ENCODE results near the gene FLNB.
A peak's percentile ranks its signal among the peaks of the same experiment; 100 is the strongest.

FLNB gene

DNA sequence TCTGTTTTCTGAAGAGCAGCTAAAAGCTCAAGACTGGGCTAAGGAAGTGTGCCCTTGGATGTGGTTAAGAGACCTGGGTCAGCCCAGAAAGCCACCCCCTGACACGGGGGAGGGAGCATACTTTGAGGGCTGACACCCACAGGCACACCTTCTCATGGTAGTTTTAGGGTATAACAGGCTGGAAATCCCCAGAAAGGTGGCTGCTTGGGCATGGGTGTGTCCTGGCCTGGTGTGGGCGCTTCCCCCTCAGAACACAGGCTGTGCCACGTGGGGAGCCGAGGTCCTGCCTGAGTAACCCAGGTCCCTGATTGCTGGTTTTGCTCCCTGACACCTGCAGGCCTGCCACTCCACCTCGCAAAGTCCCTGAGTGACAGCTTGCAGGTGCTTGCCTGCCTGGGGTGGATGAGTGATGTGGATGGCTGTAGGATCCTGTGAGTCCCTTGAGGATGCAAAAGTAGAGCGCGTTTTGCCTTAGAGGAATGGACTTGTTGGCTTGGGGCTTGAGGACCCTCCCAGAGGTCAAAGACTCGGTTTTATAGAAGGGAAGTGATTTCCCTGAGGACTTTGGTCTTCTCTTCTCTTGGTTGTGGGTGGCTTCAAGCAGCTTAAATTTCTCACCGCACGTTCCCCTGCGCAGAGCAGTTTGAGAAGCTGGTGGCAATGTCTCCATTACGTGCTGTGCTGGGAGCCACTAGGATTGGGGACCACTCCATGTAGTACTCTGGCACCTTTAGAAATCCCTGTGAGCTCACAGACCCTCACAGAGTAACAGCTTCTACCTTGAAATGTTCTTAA is 108.1 kb downstream of the FLNB start:
- DNase-seq: peak; percentile 6 to 78 (median 55)

GRCh38 chr3:58116985-58117384 is 108.8 kb downstream of the FLNB start:
- no peak for DNase-seq

DNA sequence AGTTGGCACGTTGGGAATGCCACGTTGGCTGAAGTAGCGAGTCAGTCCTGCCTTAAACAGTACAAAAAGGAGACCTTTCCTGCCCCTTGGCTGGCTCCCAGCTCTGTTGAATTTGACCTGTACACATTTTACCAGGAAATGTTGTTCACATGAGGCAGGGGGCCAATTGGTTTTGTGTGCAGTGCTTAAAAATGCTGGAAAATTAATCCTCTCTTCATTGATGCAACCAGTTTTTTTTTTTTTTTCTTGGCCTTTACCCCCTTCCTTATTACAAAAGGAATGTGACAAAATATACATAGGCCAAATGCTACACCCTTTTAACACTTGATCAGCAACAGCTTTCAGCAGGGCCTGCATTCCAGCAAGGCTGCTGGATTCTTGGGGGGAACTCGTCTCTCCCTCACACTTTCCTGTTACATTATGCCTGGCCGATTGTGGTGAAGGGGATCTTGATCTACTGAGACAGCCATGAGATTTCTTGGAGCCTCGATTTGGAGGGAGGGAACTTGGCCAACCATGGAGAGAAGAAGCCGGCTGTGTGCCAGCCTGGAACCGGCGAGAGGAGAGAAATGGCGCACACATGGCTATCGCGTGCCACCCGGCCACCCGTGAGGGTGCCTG is 109.4 kb downstream of the FLNB start:
- no peak for DNase-seq

- no peak for DNase-seq
Observed at GRCh38 chr3:58119186-58119585, 111.0 kb downstream of the FLNB start.

DNA sequence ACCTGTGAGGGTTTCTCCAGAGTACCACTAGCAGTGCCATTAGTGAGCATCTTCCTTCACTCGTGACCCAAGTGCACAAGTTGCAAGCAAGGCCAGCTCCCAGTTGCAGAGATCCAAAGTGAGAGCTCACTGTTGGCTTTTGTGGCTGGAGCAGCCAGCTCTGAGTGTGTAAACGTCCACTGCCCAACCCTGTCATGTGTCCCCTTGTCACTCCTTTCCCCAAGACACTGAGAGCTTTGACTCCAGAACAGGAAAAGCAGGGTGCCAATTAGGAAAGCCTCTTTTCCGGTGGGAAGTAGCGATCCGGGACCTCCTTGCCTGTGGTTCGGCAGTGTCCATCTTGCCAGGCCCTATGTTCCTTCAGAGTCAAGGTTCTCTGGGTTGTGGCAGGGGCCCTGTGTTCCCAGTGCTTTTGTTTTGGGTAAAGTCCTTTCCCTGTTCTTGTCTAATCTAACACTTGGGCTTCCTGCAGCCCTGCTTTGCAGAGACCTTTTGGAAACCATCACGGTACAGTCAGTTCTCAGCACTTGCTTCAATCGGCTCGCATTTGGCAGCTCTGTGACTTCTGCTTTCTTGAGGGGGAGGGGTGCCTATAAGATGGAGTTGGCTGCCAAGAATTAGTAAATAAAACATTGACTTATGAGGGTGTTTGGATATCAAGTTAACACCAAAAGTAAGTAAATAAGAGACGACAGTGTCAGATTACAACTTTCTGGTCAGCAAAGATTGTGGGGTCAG is 112.0 kb downstream of the FLNB start:
- no peak for DNase-seq

DNA sequence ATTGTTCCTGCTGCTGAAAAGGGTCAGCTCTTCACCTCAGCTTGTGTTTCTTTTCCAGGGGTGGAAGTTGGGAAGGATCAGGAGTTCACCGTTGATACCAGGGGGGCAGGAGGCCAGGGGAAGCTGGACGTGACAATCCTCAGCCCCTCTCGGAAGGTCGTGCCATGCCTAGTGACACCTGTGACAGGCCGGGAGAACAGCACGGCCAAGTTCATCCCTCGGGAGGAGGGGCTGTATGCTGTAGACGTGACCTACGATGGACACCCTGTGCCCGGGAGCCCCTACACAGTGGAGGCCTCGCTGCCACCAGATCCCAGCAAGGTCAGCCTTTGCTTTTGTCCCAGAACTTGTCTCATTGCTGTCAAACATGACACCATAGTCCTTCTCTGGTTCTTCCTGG is 113.0 kb downstream of the FLNB start:
- DNase-seq: no peak

DNA sequence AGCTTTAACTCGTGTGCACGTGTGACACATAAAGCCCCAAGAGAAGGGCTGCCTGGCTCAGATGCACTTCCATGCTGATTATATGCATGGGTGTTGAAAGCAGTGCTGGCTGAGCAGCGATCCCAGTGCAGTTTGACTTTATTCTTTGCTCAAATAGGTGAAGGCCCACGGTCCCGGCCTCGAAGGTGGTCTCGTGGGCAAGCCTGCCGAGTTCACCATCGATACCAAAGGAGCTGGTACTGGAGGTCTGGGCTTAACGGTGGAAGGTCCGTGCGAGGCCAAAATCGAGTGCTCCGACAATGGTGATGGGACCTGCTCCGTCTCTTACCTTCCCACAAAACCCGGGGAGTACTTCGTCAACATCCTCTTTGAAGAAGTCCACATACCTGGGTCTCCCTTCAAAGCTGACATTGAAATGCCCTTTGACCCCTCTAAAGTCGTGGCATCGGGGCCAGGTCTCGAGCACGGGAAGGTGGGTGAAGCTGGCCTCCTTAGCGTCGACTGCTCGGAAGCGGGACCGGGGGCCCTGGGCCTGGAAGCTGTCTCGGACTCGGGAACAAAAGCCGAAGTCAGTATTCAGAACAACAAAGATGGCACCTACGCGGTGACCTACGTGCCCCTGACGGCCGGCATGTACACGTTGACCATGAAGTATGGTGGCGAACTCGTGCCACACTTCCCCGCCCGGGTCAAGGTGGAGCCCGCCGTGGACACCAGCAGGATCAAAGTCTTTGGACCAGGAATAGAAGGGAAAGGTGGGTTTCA is 114.9 kb downstream of the FLNB start:
- DNase-seq: no peak

DNA sequence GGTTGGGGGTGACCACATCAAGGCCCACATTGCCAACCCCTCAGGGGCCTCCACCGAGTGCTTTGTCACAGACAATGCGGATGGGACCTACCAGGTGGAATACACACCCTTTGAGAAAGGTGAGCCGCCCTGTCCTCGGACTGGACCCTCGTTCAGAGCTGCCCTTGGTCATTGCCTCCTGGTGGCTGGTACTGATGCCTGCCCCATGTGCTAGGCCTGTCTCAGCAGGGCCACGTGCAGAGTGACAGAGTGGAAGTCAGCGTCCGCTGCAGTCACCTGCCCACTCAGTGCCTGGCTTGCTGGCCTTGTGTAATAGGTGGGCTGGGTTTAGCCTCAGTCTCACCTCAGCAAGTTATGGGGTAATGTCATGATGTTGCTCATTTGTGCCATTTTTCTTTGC is 116.2 kb downstream of the FLNB start:
- DNase-seq: no peak

DNA sequence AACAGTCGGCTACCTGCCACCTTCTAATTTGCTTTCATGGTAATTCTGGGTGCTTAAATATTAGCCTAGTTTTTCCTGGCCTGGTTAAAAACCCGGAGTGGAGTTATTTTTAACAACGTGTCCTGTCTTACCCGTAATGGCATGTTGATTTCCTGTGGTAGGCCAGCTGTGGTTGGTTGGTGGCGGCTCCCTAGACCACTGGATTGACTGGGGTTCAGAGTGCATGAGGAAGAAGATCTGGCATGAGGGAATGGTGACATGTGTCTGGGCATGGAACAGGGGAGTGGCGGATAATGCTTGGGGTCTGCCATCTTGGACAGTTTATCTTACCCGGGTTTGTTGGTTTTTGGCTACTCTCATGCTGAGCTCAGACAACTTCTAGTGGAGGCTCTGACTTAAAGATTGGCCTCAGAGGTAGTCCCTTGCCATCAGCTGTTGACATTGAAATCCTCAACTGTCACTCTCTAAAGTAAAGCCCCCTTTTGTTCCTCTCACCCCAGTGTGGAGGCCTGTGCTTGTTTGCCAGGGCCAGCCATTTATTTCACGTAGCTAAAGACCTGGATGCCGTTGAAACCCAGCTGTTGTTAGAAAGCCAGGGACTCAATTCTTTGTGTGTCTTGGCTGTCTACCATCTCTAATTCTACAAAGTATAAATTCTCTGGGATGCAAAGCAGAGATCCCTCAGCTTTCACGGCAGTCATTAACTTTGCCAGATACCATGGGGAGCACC is 121.0 kb downstream of the FLNB start:
- DNase-seq: no peak

DNA sequence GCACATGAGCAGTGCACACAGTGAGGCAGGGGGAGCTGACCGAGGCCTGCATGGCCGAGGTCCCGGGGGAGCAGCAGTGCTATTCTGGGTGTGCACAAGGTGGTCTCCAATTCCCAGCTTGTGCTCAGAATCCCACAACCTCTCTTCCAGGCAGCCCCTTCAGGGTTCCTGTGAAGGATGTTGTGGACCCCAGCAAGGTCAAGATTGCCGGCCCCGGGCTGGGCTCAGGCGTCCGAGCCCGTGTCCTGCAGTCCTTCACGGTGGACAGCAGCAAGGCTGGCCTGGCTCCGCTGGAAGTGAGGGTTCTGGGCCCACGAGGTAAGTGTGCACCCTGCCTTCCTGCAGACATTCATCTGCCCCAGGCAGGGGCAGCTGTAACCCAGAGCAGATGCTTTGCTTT is 122.4 kb downstream of the FLNB start:
- DNase-seq: no peak

DNA sequence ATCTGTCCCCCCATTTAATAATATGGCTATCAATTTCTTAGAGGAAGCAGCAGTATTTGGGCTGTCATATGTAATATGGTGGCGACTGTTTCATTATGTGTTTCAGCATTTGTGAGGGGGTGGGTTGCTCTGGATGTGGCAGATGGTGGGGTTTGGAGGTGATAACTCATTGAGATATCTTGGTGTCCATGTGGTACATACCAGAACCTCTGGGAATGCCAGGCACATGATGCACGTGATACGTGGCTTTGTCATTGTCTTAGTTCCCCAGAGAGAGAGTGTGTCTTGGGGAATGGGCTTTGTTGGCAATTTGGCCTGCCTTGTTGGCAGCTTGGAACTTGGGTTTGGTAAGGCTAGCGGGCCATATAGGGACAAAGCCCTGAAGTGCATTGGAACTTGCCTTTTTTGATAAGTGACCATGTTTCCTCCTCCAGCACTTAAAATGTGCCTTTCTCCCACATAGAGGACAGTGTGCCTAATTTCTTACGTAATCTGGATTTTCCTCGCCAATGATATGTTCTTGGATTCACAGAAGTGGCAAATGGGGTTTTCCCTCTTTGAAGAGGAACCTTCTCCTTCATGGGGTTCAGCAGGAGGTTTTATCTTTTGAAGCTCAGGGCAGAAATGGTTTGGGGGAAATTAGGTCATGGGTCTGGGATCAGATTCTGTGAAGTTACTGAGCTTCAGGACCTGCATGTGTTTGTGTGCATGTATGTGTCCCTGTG is 123.0 kb downstream of the FLNB start:
- no peak for DNase-seq

DNA sequence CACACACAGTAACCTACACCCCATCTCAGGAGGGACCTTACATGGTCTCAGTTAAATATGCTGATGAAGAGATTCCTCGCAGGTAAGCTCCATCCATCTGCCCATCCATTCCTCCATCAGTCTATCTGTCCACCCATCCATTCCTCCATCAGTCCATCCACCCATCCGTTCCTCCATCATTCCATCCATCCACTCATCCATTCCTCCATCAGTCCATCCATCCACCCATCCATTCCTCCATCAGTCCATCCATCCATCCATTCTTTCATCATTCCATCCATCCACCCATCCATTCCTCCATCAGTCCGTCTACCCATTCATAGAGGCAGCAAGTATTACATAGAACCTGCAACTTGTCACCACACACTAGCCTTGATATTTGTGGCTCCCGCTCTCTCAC is 124.6 kb downstream of the FLNB start:
- DNase-seq: no peak

DNA sequence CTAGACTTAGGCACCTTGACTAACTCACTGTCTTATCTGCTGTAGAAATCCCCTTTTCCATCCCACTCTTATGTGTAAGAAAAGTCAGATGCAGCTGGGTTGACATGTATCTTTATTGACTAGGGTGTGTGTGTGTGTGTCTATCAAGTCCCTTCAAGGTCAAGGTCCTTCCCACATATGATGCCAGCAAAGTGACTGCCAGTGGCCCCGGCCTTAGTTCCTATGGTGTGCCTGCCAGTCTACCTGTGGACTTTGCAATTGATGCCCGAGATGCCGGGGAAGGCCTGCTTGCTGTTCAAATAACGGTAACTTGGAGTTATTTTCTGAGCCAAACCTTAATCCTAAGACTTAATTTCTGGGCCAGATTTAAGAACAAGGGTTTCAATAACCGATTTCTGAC is 126.2 kb downstream of the FLNB start:
- no peak for DNase-seq

DNA sequence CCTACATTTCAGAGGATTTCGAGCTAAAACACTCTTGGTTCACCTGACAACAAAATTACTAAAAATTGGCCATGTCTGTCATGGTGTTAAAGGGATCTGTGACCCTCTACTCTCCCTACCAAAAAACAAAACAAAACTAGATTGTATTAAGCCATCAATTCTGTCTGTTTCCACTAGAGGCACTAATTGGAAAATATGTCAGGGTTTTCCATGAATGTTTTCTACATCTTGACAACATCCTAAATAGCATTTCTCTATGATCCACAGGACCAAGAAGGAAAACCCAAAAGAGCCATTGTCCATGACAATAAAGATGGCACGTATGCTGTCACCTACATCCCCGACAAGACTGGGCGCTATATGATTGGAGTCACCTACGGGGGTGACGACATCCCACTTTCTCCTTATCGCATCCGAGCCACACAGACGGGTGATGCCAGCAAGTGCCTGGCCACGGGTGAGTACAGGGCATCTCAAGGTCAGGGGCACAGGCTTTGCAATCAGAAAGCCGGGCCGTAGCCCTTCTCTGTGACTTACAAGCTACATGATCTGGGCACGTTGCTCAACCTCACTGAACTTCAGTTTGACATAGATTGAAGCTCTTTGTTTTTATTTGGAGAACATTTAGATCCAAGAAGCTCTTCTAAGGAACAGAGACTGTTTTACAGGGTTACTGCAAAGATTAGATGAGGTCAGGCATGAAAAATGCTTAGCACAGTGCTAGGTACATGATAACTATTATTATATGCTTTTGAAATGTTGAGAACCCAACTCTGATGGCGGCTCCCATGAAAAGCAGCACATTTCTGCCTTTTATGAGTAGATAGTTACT is 127.7 kb downstream of the FLNB start:
- DNase-seq: no peak

DNA sequence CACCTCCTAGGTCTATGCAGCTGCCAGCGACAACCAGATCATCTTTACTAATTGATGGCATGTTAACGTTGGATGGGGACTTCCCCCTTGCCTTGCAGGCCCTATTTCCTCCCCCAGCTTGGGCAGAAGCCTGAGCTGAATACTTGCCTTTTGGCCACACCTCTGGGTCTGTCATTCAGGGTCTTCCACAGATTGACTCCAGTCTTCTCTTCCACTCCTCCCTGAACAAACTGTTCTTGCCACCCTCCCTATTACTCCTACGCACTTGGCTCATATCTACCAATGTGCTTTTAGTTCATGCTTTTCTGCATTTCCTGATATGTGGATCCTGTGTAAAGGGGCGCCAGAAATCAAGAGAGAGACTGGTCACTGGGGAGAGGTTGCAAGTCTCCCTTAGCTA is 129.1 kb downstream of the FLNB start:
- DNase-seq: no peak

DNA sequence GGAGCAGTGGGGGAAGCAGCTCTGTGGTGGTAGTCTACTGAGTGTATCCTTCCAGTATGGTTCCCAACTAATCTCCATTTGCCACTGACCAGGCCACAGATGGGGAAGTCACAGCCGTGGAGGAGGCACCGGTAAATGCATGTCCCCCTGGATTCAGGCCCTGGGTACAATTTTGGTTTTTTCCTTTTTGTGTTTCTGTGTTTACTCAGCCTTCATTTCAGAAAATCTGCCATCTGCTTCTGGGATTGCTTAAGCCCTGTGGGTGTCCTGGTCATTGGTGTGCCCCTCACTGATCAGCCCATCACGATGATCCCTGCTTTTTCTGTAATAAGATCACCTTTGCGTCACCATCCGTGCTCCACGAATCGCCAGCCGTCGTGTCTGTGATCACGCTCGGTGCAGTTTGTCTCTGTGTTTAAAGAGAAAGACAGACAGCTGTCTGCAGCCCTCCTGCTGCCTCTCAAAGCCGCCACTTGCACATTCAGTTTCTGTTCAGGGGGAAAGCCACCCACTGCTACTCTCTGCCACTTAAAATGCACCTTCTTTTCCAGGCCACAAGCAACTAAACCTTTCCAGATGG is 133.6 kb downstream of the FLNB start:
- DNase-seq: no peak

DNA sequence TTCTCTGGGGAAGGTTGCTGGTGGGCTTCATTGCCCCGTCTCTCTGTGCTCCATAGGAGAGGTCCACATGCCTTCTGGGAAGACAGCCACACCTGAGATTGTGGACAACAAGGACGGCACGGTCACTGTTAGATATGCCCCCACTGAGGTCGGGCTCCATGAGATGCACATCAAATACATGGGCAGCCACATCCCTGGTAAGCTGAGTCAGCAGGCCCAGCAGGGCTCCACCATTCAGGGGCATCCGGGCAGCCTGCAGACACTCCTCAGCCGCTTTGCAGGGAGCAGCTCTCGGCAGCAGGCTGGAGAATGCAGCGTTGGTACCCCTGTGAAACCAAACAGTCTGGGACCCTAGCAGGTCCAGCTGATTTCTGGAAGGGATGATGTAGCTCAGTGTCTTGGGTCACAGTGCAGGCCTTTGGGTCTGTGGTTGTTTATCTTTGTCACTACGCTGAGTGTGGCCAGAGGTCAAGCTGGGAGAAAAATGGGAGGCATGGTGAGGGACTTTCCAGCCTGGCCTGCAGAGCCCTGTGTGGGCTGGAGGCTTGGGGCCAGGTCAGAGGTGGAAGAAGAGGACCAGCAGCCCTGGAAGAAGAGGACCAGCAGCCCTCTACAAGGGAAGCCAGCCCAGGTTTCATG is 135.3 kb downstream of the FLNB start:
- no peak for DNase-seq

GRCh38 chr3:58144478-58145325 is 136.5 kb downstream of the FLNB start:
- DNase-seq: no peak

GRCh38 chr3:58148049-58148448 is 139.8 kb downstream of the FLNB start:
- no peak for DNase-seq
